ENCODE measurements around the gene PDHX.

The PDHX gene

DNA sequence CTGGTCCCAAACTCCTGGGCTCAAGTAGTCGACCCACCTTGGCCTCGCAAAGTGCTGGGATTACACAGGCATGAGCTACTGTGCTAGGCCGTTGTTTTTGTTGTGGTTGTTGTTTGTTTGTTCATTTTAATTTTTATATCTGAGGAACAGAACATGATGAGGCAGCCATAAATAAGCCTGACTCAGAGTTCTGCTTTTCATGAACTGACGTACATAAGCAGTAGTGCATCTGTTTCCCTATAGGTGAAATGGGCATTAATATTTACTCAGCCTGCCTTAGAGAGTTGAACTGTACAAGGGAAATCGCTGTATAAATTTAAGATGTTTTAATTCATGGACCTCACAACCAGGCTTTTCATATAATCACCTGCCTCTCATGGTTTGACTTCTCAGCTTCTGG is 80.5 kb downstream of the PDHX start:
- peaks cover 0 to 5% (median 2%) of the 10 kb centered on the region in 4 experiments for H3K36me3 ChIP-seq (ENCODE audit: control insufficient read depth in 4 of 4, insufficient read depth in 4 of 4, low read length in 3 of 4)
- H3K4me1 ChIP-seq (ENCODE audit: control extremely low read depth in 1 of 4, control insufficient read depth in 4 of 4, insufficient read depth in 4 of 4, low read length in 3 of 4) = peaks cover 8 to 22% (median 14%) of the 10 kb centered on the region in 4 experiments
- peak in 2 of 3 donors; percentile 66 to 80 for DNase-seq
- no peaks in the 10 kb centered on the region for H3K27me3 ChIP-seq (replicated peaks in 2 of 5; ENCODE audit: control insufficient read depth in 4 of 5, insufficient read depth in 5 of 5, low read length in 4 of 5)
- ChIA-PET CTCF (interaction anchor here (0.8 to 2.2 kb wide), 8 partner anchors 48 to 395 kb away, joined by 3 to 6 read pairs (median 3); no protein-coding TSS in a partner anchor), POLR2A (interaction anchor here (0.6 kb wide), 1 partner anchor 185 kb away, joined by 3 read pairs; no protein-coding TSS in a partner anchor)
- H3K27ac ChIP-seq (ENCODE audit: insufficient read depth in 1 of 2, low read depth in 1 of 2, low read length in 2 of 2, poor library complexity in 1 of 2, severe bottlenecking in 2 of 2) = peak overlapping the region in 1 of 2 experiments; percentile 16
- no CpG with 5 or more reads among the region's 5 CpGs for WGBS (ENCODE audit: insufficient coverage)
- H3K4me3 ChIP-seq (ENCODE audit: control insufficient read depth in 1 of 7, extremely low read depth in 1 of 7, insufficient read depth in 4 of 7, low read depth in 2 of 7, low read length in 6 of 7) = no peak overlapping the region
- H3K9me3 ChIP-seq (ENCODE audit: control extremely low read depth in 1 of 5, control insufficient read depth in 4 of 5, insufficient read depth in 2 of 5, low read depth in 1 of 5, low read length in 4 of 5) = no peaks in the 10 kb centered on the region

GRCh38 chr11:34997952-34998528 is 81.6 kb downstream of the PDHX start:
- peak; percentile 27 to 70 (median 57) for DNase-seq
- H3K4me1 ChIP-seq (ENCODE audit: control extremely low read depth in 1 of 4, control insufficient read depth in 4 of 4, insufficient read depth in 4 of 4, low read length in 3 of 4) = peaks cover 8 to 25% (median 15%) of the 10 kb centered on the region in 4 experiments
- no peaks in the 10 kb centered on the region for H3K27me3 ChIP-seq (replicated peaks in 2 of 5; ENCODE audit: control insufficient read depth in 4 of 5, insufficient read depth in 5 of 5, low read length in 4 of 5)
- ChIA-PET POLR2A (interaction anchor here (0.7 kb wide), 1 partner anchor 181 kb away, joined by 3 read pairs; no protein-coding TSS in a partner anchor), CTCF (interaction anchor here (1.0 to 2.5 kb wide), 7 partner anchors 47 to 395 kb away, joined by 3 to 12 read pairs (median 4); no protein-coding TSS in a partner anchor)
- H3K27ac ChIP-seq (ENCODE audit: insufficient read depth in 1 of 2, low read depth in 1 of 2, low read length in 2 of 2, poor library complexity in 1 of 2, severe bottlenecking in 2 of 2) = no peak overlapping the region
- no peaks in the 10 kb centered on the region for H3K9me3 ChIP-seq (ENCODE audit: control extremely low read depth in 1 of 5, control insufficient read depth in 4 of 5, insufficient read depth in 2 of 5, low read depth in 1 of 5, low read length in 4 of 5)
- peak overlapping the region in 2 of 7 experiments; percentile 2 to 23 for H3K4me3 ChIP-seq (ENCODE audit: control insufficient read depth in 1 of 7, extremely low read depth in 1 of 7, insufficient read depth in 4 of 7, low read depth in 2 of 7, low read length in 6 of 7)
- peaks cover 0 to 5% (median 1%) of the 10 kb centered on the region in 4 experiments for H3K36me3 ChIP-seq (ENCODE audit: control insufficient read depth in 4 of 4, insufficient read depth in 4 of 4, low read length in 3 of 4)
- 7% methylated on average over 3 of the region's 3 CpGs for WGBS (ENCODE audit: insufficient coverage)

DNA sequence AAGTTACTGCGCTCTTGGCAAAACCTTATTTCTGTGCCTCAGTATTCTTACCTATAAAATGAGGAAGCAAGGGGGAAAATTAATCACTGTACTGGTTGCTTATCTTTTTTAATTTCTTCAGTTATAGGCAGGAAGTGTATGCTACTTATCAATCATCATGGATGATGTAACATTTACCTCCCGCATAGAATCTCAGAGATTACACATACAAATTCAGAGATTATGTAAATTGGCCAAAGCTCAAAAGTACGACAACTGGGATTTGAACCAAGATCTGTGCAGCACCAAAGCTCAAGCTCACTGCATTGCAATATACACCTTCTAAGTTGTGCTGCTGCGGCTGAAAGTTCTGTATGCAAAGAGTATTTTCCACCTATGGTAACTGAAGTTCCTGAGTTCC is 83.0 kb downstream of the PDHX start:
- no peak overlapping the region for H3K4me3 ChIP-seq (ENCODE audit: control insufficient read depth in 1 of 7, extremely low read depth in 1 of 7, insufficient read depth in 4 of 7, low read depth in 2 of 7, low read length in 6 of 7)
- DNase-seq = peak in 1 of 3 donors; percentile 37
- H3K36me3 ChIP-seq (ENCODE audit: control insufficient read depth in 4 of 4, insufficient read depth in 4 of 4, low read length in 3 of 4) = peaks cover 0 to 5% (median 1%) of the 10 kb centered on the region in 4 experiments
- no peaks in the 10 kb centered on the region for H3K9me3 ChIP-seq (ENCODE audit: control extremely low read depth in 1 of 5, control insufficient read depth in 4 of 5, insufficient read depth in 2 of 5, low read depth in 1 of 5, low read length in 4 of 5)
- H3K27ac ChIP-seq (ENCODE audit: insufficient read depth in 1 of 2, low read depth in 1 of 2, low read length in 2 of 2, poor library complexity in 1 of 2, severe bottlenecking in 2 of 2) = no peak overlapping the region
- 60% methylated on average over 2 of the region's 4 CpGs for WGBS (ENCODE audit: insufficient coverage)
- H3K4me1 ChIP-seq (ENCODE audit: control extremely low read depth in 1 of 4, control insufficient read depth in 4 of 4, insufficient read depth in 4 of 4, low read length in 3 of 4) = peaks cover 8 to 27% (median 18%) of the 10 kb centered on the region in 4 experiments
- CTCF ChIA-PET = interaction anchor here (0.8 to 3.1 kb wide), 17 partner anchors 10 to 392 kb away, joined by 3 to 13 read pairs (median 5); partner anchors contain the start of gene CD44
- no peaks in the 10 kb centered on the region for H3K27me3 ChIP-seq (replicated peaks in 2 of 5; ENCODE audit: control insufficient read depth in 4 of 5, insufficient read depth in 5 of 5, low read length in 4 of 5)
- POLR2A ChIA-PET = interaction anchor here (1.0 kb wide), 1 partner anchor 141 kb away, joined by 4 read pairs; no protein-coding TSS in a partner anchor

- Histone ChIP-seq H3K9me3 (ENCODE audit: control extremely low read depth in 1 of 5, control insufficient read depth in 4 of 5, insufficient read depth in 2 of 5, low read depth in 1 of 5, low read length in 4 of 5) (no peaks in the 10 kb centered on the region), H3K27me3 (replicated peaks in 2 of 5; ENCODE audit: control insufficient read depth in 4 of 5, insufficient read depth in 5 of 5, low read length in 4 of 5) (no peaks in the 10 kb centered on the region), H3K36me3 (ENCODE audit: control insufficient read depth in 4 of 4, insufficient read depth in 4 of 4, low read length in 3 of 4) (no peaks in the 10 kb centered on the region), H3K27ac (ENCODE audit: insufficient read depth in 1 of 2, low read depth in 1 of 2, low read length in 2 of 2, poor library complexity in 1 of 2, severe bottlenecking in 2 of 2) (no peak overlapping the region), H3K4me3 (ENCODE audit: control insufficient read depth in 1 of 7, extremely low read depth in 1 of 7, insufficient read depth in 4 of 7, low read depth in 2 of 7, low read length in 6 of 7) (no peak overlapping the region), H3K4me1 (ENCODE audit: control extremely low read depth in 1 of 4, control insufficient read depth in 4 of 4, insufficient read depth in 4 of 4, low read length in 3 of 4) (peaks cover 4 to 25% (median 14%) of the 10 kb centered on the region in 4 experiments)
- WGBS (ENCODE audit: insufficient coverage) = no CpG with 5 or more reads among the region's 1 CpG
- CTCF ChIA-PET = interaction anchor here (0.8 to 1.7 kb wide), 5 partner anchors 9 to 389 kb away, joined by 3 to 6 read pairs (median 3); partner anchors contain the start of gene CD44
- DNase-seq = peak in 1 of 3 donors; percentile 12
- POLR2A ChIA-PET = no interaction called here
Measured at GRCh38 chr11:35003186-35003585, 86.8 kb downstream of the PDHX start.

- ChIA-PET POLR2A (no interaction called here), CTCF (interaction anchor here (0.8 to 1.7 kb wide), 4 partner anchors 10 to 388 kb away, joined by 3 to 6 read pairs (median 3); no protein-coding TSS in a partner anchor)
- Histone ChIP-seq H3K4me1 (ENCODE audit: control extremely low read depth in 1 of 4, control insufficient read depth in 4 of 4, insufficient read depth in 4 of 4, low read length in 3 of 4) (peaks cover 4 to 20% (median 10%) of the 10 kb centered on the region in 4 experiments), H3K36me3 (ENCODE audit: control insufficient read depth in 4 of 4, insufficient read depth in 4 of 4, low read length in 3 of 4) (no peaks in the 10 kb centered on the region), H3K9me3 (ENCODE audit: control extremely low read depth in 1 of 5, control insufficient read depth in 4 of 5, insufficient read depth in 2 of 5, low read depth in 1 of 5, low read length in 4 of 5) (no peaks in the 10 kb centered on the region), H3K27ac (ENCODE audit: insufficient read depth in 1 of 2, low read depth in 1 of 2, low read length in 2 of 2, poor library complexity in 1 of 2, severe bottlenecking in 2 of 2) (no peak overlapping the region), H3K27me3 (replicated peaks in 2 of 5; ENCODE audit: control insufficient read depth in 4 of 5, insufficient read depth in 5 of 5, low read length in 4 of 5) (no peaks in the 10 kb centered on the region), H3K4me3 (ENCODE audit: control insufficient read depth in 1 of 7, extremely low read depth in 1 of 7, insufficient read depth in 4 of 7, low read depth in 2 of 7, low read length in 6 of 7) (no peak overlapping the region)
- no CpG with 5 or more reads among the region's 3 CpGs for WGBS (ENCODE audit: insufficient coverage)
- no peak for DNase-seq
Measured at GRCh38 chr11:35003658-35004057, 87.2 kb downstream of the PDHX start.

DNA sequence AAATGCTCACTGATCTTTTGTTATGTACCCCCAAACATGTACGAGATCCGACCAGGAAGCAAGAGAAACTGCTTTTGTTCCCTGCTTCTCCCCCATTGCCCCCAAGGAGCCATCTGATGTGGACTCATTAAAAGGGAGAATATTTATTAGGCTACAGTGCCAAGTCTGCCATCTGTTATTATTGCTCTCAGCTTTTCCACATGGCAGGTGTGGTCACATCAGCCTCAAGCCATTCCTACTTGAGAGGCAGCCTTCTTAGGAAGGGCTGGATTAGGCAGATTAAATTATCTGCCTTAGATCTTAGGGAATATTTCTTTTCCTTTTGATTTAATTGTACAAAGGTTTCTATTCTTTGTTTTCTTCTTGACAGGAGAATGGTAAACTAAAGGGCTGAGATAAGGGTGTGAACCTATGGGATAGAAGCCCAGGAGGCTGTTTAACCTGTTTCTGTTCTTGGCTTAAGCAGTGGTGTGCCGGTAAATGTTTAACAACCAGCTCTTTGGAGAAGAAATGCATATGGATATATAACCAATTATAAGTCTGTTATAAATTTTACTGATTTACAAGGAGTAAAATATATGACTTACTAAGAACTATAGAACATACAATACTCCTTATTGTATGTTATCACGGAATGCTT is 88.8 kb downstream of the PDHX start:
- POLR2A ChIA-PET = no interaction called here
- H3K36me3 ChIP-seq (ENCODE audit: control insufficient read depth in 4 of 4, insufficient read depth in 4 of 4, low read length in 3 of 4) = no peaks in the 10 kb centered on the region
- no peak overlapping the region for H3K27ac ChIP-seq (ENCODE audit: insufficient read depth in 1 of 2, low read depth in 1 of 2, low read length in 2 of 2, poor library complexity in 1 of 2, severe bottlenecking in 2 of 2)
- peaks cover 2 to 16% (median 4%) of the 10 kb centered on the region in 4 experiments for H3K4me1 ChIP-seq (ENCODE audit: control extremely low read depth in 1 of 4, control insufficient read depth in 4 of 4, insufficient read depth in 4 of 4, low read length in 3 of 4)
- 100% methylated on average over 2 of the region's 4 CpGs for WGBS (ENCODE audit: insufficient coverage)
- no peak overlapping the region for H3K4me3 ChIP-seq (ENCODE audit: control insufficient read depth in 1 of 7, extremely low read depth in 1 of 7, insufficient read depth in 4 of 7, low read depth in 2 of 7, low read length in 6 of 7)
- DNase-seq = no peak
- H3K27me3 ChIP-seq (replicated peaks in 2 of 5; ENCODE audit: control insufficient read depth in 4 of 5, insufficient read depth in 5 of 5, low read length in 4 of 5) = no peaks in the 10 kb centered on the region
- H3K9me3 ChIP-seq (ENCODE audit: control extremely low read depth in 1 of 5, control insufficient read depth in 4 of 5, insufficient read depth in 2 of 5, low read depth in 1 of 5, low read length in 4 of 5) = no peaks in the 10 kb centered on the region
- CTCF ChIA-PET = interaction anchor here (1.1 kb wide), 1 partner anchor 12 kb away, joined by 4 read pairs; no protein-coding TSS in a partner anchor
